Endothelial cell of umbilical vein (primary cell): ENCODE data around the gene CERCAM.

Experiments
- CTCF ChIP-seq, 2 donors: IDR thresholded peaks; 1 replicate in 1 of 2; 2 replicates in 1 of 2; pipeline ENCODE4 v1.5.1; 2011; ENCODE audit warnings: low read length in 2 of 2, mild to moderate bottlenecking in 2 of 2, moderate library complexity in 2 of 2, control low read depth in 1 of 2, inconsistent platforms in 1 of 2, low read depth in 1 of 2; ENCODE audit not compliant: insufficient read depth in 1 of 2; ENCODE audit errors: extremely low read depth in 1 of 2
- POLR2A ChIP-seq: IDR thresholded peaks from 2 replicates; pipeline ENCODE4 v1.6.1; 2012; ENCODE audit warnings: low read depth, mild to moderate bottlenecking, control low read depth, low read length
- POLR2AphosphoS5 ChIP-seq: IDR thresholded peaks from 2 replicates; pipeline ENCODE4 v1.6.1; 2012; ENCODE audit warnings: low read depth, mild to moderate bottlenecking, control low read depth, low read length, moderate library complexity; ENCODE audit not compliant: insufficient read depth

GRCh38 chr9:128383791-128384190 is 36.9 kb upstream of the CERCAM start:
- no peak for TF ChIP-seq POLR2AphosphoS5
- TF ChIP-seq CTCF (IDR thresholded peaks at IDR 0.05; ENCODE audit: extremely low read depth in 1 of 2, insufficient read depth in 1 of 2, low read depth in 1 of 2, low read length in 2 of 2), result no peak
- TF ChIP-seq POLR2A, result no peak
